NOMO-1 (cell line): Measurements from ENCODE around the gene SLCO2A1.

Experiments
- DNase-seq, 2 experiments: peaks; one replicate each; lab custom pipeline; 2025; ENCODE audit not compliant: unreplicated experiment in 2 of 2; lab: John Stamatoyannopoulos, UW

SLCO2A1 gene

DNA sequence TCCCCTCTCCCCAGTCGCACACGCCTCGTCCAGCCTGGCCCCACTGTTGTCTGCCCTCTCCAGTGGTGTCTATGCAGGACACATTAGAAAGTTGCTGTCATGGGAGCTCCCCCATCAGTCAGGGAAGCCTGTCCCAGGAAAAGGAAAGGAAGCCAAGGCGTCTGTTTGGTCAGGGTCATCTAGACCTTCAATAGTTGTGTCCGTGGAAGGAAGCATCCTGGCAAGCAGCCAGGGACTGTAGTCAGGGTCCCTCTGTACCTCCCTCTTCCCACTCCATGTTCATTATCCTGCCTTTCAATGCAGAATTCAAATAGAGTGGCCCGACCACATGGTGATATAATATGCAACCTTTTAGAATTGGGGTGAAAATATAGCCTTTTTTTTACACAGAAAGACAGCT lies 73.4 kb downstream of the SLCO2A1 start:
- no peak for DNase-seq

DNA sequence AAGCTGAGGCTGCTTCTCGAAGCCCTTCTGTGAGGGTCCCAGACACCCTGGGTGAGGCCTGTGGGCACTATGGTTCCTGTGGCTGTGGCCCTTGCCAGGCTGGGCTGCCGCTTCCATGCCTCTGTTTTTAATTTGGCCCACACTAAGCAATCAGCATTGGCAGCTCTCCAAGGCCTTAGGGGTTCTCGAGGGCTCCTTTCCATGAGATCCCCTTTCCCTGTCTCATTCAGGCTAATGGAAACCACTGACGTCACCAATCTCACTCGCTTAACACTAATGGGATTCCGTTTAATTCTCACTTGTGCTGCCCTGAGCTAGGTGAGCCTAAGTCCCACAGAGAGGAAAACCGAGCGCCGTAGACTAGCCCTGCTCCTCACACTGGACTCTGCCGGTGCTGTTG lies 73.8 kb downstream of the SLCO2A1 start:
- no peak for DNase-seq

DNA sequence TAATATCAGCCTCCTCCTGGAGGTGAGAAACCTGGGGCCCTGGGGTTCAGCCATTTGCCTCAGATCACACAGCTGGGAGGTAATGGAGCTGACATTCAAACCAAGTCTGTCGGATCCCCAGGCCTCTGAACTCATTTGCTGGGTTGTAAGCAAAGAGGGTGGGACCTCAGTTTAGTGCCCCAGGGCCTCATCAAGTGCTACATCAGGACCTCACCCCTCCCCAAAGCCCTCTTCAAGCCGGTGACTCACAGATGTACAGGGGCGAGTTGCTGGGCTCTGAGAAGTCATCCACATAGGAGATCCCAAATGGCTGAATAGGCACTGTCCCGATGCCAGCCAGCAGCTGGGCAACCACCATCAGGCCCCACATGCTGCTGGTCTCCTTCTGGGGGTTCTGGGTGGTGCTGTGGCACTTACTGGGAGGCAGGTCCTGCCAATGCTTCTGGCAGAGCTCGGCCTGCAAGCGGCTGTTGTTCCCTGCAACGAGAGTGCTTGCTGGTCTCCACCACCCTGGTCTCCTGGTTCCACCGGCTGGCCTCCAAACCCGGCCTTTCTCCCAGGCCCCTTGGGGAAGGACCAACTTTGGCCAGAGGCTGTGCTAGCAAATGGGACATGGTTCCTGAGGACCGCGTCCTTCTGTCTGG lies 74.9 kb downstream of the SLCO2A1 start:
- DNase-seq, result no peak

DNA sequence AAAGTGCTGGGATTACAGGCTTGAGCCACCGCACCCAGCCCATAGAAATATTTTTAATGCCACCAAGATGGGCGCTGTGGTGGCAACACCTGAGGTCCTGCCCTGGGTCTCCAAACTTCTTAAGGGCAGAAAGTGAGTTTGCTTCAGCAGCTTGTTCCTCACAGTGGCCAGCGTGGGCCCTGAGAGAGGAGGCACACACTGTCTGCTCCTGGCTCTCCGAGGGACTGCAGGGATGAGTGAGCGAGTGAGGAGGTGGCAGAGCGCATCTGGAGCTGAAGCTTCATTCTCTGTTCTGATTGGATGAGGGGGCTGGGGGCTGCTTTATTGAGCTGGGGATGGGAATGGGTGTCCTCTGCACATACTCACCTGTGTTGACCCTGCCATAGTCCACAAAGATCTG lies 76.4 kb downstream of the SLCO2A1 start:
- no peak for DNase-seq

DNA sequence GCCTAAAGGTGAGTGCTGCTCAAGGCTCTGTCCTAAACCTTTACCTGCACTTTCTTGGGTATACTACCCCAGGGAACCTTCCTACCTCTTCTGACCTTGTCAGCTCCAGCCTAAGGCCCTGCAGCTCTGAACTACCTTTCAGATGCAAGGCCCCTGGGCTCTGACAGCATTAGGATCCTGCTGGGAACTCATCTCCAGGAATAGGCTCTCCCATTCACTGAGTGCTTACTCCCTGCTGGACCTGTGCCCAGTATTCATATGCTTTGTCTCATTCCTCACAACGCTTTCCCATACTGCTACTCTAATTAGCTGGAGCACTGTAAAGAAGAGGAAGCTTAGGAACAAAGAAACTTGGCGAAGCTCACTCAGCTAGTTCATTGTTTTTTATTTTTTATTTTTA lies 80.3 kb downstream of the SLCO2A1 start:
- no peak for DNase-seq

DNA sequence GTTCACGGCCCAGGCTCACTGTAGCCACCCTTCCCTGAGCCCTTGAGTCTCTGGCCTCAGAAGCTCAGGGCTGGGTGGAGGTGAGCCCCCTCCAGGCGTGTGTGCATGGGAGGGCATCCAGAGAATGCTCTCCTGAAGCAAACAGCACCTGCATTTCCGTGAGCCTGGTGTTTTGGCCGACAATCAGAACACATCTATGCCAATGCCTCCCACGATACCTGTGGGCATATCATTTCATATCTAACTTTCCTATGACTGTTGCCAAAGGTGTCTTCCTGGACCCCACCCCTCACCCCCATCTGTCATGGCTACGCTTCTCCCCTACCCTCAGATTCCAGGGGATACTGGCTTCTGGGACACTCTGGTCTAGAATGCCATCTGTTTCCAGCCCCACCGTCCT lies 80.7 kb downstream of the SLCO2A1 start:
- DNase-seq, result no peak

DNA sequence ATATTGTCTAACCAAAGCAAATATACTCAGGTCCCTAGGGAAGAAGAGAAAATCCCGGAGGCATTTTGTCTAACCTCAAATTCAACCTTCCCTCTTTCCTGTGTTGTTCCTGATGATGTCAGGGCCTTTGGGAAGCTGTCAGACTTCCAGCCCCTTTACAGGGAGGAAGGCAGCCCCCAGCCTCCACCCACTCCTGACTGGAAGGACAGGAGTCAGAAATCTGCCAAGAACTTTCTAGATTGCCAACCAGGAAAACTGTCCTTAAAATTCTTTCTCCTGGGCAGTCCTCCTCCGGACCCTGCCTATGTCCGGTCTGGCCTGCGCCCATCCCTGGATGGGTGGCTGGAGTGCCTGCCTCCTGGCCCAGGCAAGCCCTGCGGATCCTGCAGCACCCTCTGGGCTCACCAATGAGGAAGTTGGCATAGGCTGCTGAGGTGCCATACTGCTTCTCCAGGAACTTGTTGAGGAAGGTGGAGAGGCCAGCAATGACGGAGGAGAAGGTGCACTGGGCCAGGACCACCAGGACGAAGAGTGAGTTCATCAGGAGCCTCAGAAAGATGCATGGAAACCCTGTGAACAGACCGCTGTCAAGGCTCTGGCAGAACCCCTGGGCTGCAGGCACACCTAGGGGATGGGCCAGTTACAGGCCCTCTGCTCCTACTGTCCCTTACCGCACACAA lies 81.5 kb downstream of the SLCO2A1 start:
- DNase-seq, result no peak

DNA sequence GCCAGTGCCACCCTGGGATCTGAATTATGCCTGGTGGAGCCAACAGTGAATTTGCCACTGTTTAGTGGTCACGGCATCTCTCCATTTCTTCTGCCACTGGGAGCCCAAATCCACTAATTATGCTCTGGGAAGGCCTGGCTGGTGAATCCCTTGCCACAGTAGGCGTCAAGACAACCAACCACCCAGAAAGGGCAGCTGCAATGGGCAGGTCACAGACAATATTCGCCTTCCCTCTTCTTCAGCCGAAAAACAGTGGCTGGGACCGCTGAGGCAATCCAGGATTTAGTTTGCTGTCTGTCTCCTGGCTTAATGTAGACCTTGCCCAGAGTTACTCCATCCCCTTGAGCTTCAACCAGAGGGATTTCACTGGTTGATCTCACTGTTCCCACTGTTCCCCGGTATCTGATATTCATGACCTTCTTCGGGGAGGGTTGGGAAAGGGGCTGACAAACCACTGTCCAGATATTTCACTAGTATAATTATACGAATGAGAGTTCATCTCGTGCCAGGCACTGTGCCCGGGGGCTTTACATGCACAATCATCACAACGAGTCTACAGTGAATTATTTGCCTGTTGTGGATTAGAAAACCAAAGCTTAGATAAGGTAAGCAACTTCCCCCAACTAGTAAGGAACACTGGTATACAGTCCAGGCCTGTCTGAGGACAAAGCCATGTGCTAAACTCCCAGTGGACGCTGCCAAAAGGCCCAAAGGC lies 84.2 kb downstream of the SLCO2A1 start:
- DNase-seq, result no peak

DNA sequence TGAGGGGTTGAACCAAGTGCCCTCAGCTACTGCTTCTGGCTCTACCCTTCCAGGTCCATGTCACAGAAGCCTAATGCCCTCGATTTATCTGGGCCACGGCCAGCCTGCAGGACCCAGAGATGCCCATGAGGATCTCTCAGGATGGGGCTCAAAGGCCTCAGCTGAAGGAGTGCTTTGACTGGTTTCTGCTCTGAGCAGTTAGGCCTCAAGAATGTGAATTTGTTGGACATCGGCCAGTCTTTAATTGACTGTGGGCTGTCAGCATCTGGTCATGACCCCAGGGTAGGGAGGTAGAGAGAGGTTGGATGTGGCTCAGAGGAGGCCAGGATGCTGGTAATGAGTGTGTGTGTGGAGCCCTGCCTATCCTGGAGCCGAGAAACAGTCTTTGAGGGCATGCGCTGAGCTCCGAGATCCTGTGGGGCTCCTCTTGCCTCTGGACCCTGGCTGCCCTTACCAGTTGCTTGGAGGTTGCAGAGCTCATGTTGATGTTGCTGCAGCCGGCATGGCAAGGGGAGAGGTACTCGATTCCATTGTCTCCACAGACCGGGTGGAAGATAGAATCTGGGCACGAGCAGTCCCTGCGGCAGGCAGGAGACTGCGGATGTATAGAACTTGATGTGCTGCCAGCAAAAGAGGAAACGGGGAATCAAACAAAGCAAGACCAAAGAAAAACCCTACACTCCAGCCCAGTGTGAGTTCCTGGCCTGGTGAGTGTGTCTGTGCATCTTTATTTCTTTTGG lies 84.9 kb downstream of the SLCO2A1 start:
- DNase-seq, result no peak

DNA sequence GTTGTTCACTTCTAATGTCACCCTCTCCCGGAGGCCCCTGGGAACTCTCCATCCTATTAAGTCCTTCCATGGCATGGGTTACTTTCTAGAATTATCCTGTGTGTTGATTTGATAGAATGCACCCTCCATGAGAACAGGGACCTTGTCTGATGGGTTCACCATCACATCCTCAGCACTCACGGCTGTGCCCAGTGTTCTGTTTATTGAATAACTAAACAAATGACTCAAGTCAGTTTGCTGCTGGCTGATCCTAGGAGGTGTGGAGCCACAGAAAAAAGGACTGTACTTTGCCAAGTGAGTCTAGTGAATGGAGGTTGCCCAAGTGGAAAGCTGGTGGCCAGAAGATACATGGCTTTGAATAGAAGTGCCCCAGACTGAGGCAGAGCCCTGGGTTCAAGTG lies 85.5 kb downstream of the SLCO2A1 start:
- no peak for DNase-seq

DNA sequence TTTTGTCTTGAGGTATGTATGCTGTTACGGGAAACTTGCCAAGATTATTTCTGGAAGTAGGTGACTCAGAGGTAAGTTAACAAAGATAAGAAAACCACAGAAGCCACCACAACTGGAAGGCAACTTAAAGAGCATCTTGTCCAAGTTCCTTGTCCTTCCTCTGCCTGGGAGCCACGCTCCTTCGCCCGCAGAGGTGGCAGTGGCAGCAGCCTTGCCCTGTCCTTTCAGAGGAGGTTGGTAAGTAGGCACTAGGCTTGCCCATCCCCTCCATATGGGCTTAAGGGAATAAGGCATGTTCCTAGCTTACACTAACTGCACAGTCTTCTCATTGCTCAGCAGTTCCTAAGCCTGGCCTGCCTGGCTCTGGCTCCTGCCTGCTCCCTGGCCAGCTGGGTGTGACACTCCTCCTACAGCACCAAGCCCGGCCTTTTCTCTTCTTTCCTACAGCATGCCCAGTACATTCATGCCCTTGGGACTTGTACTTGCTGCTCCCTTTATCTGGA lies 86.0 kb downstream of the SLCO2A1 start:
- peak; percentile 32 to 61 for DNase-seq

DNA sequence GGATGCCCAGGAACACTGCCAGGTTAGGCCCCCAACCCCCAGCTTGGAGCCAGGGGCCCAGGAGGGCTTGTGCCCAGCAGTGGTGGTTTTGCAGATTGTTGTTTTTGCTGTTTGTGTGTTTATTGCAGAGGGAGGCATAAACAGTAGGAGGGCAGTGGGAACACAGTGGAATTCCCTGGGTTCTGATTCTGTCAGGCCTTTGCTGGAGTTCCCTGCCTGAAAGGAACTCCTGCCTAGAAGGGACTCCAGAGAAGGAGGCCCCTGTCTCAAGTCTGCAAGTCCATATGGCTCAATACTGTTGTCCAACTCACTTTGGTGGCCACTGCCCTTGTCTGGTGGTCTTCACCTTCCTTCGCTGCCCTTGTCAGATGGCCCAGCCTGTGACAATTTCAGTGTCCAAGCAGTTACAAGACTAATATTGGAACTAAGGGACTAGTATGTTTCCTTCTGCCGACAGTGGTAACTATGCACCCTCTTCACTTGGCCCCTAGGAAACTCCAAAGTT lies 86.6 kb downstream of the SLCO2A1 start:
- no peak for DNase-seq

DNA sequence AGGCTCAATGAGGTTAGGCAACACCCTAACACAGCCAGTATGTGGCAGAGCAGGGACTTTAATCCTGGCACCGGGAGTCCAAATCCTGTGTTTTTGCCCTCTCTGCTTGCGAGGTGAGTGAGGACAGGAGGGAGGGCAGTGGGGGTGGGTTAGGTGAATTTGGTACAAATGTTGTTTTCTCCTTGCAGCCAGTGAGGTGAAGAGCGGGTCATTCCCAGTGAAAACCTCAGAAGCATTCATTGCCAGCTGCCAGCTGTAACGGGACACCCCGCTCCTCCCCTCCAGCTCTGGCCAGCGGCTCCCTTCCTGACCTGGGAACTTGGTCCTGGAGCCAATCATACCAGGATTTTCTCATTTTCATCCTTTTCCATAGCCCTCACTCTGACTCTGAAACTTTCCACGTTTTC lies 88.3 kb downstream of the SLCO2A1 start:
- no peak for DNase-seq

DNA sequence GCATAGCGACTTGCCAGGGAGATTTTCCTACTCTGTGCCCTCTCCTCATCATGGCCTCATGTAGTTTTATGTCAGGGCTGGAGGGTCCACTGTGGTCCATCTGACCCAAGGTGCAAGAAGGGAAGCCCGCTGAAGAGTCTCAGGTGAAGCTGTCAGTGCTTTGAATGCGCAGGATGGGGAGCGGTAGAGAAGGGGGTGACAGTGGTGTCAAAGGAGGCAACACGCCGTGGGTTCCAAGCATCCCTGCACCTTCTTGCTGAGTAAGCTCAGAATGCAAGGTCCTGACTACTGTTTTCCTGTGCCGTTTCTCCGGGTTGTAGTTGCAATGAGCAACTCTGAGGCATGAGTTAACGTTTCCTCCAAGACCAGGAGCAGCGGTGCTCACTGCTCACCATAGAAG lies 89.2 kb downstream of the SLCO2A1 start:
- DNase-seq, result no peak

DNA sequence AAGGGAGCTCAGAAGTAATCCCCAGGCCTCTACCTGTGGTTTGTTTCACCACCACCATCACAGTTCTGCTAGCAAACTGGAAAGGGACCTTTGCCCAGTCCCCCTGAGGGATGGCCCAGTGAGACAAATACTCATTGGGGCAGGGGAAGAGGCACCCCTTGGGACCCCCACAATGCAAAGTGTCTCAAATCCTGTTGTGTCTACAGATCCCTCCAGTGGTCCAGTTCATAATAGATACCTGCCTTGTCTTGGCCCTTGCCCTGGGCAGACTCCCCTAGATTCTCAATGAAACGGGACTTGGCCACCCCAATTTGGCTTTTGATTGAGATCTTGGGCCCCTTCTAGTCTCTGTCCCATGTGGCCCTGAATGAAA lies 90.3 kb downstream of the SLCO2A1 start:
- no peak for DNase-seq

DNA sequence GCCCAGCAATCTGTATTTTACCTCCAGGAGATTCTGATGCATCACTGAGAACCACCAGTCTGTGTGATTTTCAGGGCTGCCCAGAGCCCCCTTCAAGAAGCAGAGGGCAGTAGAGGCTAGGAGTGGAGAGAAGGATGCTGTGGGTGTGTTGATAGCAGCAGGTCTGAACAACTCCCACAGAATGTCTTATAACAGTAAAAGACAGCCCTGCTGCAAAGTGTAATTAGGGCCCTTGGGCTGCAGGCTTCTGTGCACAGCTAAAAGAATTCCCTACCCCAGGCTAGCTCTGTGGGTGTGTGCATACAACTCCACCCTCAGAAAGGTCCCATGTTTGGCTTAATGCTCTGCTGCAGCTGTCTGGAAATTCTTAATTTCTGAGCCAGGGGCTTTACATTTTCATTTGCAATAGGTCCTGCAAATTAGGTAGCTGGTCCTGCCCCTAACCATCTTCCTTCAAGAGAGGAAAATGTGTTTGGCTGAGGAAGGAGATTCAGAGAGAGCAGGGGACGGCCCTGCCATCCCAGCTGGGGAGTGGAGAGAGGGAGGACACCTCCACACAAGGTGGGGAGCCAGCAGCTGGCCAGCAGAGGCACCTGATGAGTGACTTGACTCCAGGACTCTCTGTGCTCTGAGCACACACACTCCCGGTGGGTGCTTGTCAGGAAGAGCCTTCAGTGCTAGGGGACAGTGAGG lies 90.8 kb downstream of the SLCO2A1 start:
- DNase-seq, result no peak

DNA sequence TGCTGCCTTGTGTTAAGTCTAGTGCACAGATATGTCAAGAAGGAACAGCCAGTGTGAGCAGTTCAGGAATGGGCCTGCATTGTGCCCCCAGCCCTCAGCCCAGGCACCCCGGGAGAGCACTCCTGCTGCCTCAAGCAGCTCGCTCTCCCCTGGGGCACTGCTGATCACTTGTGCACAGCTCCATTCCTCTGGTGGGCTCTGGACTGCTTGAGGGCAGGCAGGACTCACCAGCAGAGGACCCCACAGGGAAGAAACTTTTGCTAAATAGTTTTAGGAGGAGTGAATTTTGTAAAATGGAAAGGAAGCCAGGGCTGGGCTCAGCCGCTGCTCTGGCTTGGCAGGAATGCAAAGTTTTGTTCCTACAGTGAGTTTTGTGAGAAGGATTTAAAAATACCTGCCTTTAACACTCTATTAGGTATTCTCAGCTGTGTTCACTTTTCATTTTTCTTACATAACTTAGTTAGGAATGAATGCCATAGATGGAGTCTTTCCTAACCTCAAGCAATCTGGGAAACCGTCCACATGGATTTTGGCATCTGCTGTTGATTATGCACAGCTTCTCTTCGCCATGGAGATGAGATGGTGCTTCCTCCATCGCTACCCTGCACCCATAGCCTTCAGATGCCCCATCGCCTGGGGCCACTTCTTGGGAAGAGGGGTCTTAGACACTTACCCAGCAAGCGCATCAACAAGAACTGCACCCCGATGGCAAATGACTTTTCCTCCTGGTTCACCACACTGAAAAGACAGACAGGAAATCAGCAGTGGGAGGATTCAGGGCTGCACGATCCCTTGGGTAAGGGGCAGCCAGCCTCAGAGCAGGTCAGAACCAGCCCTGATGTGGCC lies 91.7 kb downstream of the SLCO2A1 start:
- no peak for DNase-seq

DNA sequence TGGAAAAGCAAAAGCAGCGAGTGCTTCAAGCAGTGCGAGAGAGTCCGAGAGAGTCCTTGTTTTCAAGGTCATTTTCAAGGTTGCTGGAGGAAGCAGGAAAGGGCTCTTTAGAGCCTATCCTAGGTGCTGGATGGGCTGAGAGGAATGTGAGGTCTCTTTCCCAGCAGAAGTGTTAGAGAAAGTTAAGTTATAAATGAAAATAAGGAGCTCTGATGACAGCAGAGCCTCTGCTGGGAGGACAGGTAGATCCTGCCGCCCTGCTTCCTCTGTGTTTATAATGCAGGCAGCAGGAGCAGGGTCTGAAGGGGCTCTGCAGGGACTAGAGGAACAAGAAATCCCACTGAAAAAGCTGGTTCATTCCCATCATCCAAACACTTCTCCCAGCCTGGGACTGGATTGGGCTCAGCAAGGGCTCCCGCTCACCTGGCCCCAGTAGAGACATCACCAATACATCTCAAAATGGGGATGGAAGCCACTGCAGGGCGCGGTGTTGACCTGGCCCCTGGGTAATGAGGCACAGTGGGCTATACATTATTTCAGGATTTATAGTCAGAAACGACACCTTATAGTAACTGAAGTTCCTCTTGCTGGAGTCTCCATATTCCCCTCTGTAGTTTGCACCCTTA lies 92.6 kb downstream of the SLCO2A1 start:
- no peak for DNase-seq
